ENCODE results near the gene ADI1.

DNA sequence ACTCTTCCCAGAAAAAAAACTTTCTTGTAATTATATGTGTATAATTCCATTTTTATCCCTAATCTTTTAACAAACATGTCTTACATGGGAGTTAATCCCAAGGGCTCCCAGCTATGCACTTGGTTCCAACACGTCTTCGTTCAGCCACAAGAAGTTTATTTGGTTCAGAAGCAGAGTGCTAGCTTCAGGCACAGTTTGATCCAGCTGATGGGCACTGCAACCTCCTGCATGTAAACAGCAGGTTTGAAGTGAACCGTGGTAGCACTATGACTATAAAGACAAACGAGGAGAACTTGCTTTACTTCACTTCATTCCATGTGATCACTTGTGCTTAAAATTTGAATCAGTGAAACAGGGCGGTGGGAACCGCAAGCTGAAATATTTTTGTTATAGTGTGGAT lies 45.8 kb upstream of the ADI1 start:
- TF ChIP-seq, protein P1, sequence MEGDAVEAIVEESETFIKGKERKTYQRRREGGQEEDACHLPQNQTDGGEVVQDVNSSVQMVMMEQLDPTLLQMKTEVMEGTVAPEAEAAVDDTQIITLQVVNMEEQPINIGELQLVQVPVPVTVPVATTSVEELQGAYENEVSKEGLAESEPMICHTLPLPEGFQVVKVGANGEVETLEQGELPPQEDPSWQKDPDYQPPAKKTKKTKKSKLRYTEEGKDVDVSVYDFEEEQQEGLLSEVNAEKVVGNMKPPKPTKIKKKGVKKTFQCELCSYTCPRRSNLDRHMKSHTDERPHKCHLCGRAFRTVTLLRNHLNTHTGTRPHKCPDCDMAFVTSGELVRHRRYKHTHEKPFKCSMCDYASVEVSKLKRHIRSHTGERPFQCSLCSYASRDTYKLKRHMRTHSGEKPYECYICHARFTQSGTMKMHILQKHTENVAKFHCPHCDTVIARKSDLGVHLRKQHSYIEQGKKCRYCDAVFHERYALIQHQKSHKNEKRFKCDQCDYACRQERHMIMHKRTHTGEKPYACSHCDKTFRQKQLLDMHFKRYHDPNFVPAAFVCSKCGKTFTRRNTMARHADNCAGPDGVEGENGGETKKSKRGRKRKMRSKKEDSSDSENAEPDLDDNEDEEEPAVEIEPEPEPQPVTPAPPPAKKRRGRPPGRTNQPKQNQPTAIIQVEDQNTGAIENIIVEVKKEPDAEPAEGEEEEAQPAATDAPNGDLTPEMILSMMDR (IDR thresholded peaks at IDR 0.05; ENCODE audit: insufficient read depth, low read depth, low read length), result no peak
- no peak for TF ChIP-seq EZH2 (IDR thresholded peaks at IDR 0.05; ENCODE audit: insufficient read depth, low read length)

Measured in astrocyte (in vitro differentiated cells and primary cell).